HK-2 (cell line): Measurements from ENCODE around the gene VASP.

ENCODE experiments used
- DNase-seq: peaks from one replicate; pipeline ENCODE4 v3.0.0-alpha.2; 2018; ENCODE audit not compliant: unreplicated experiment

The VASP gene

GRCh38 chr19:45554481-45554880 is 47.2 kb downstream of the VASP start:
- DNase-seq: no peak

GRCh38 chr19:45556835-45557234 is 49.6 kb downstream of the VASP start:
- DNase-seq: no peak

GRCh38 chr19:45558399-45558878 is 51.2 kb downstream of the VASP start:
- no peak for DNase-seq

GRCh38 chr19:45560038-45560437 is 52.8 kb downstream of the VASP start:
- no peak for DNase-seq

- no peak for DNase-seq
Measured at GRCh38 chr19:45560686-45561085, 53.4 kb downstream of the VASP start.

- DNase-seq: no peak
Measured at GRCh38 chr19:45564131-45564780, 57.0 kb downstream of the VASP start.

- no peak for DNase-seq
Measured at GRCh38 chr19:45567609-45568008, 60.3 kb downstream of the VASP start.

- DNase-seq: no peak
Measured at GRCh38 chr19:45568732-45569131, 61.5 kb downstream of the VASP start.

GRCh38 chr19:45569619-45570421 is 62.5 kb downstream of the VASP start:
- peak; percentile 45 for DNase-seq

GRCh38 chr19:45571457-45572220 is 64.4 kb downstream of the VASP start:
- DNase-seq: no peak

GRCh38 chr19:45574526-45574925 is 67.2 kb downstream of the VASP start:
- no peak for DNase-seq

GRCh38 chr19:45575216-45575615 is 67.9 kb downstream of the VASP start:
- DNase-seq: no peak
